Upper lobe of left lung (tissue), 6 donors: Measurements from ENCODE around the gene CAV3. TPM values are rescaled to one million over a fixed set of nuclear protein-coding genes. Genes with fewer than 3 reads are reported as not detected.

Experiments used
- ATAC-seq, 2 donors: fragments of 200-7000 bp; cut with Tn5 transposase; one replicate each; pipeline ENCODE4 v1.9.1; 2022; ENCODE audit warnings: mild to moderate bottlenecking in 2 of 2, moderate library complexity in 2 of 2; ENCODE audit not compliant: low FRiP score in 2 of 2
- DNase-seq, 2 donors: peaks; one replicate each; pipeline ENCODE4 v3.0.0-alpha.2; 2019 to 2020
- H3K27ac ChIP-seq, 4 donors: fragments of 200-600 bp; sonication (generic); one replicate each; pipeline ENCODE4 v1.5.1; 2016 to 2019
- H3K27me3 ChIP-seq, 4 donors: fragments of 200-600 bp; sonication (generic); one replicate each; pipeline ENCODE4 v1.5.1; 2017 to 2019
- H3K36me3 ChIP-seq, 4 donors: fragments of 200-600 bp; sonication (generic); one replicate each; pipeline ENCODE4 v1.5.1; 2016 to 2019
- H3K4me1 ChIP-seq, 4 donors: fragments of 200-600 bp; sonication (generic); one replicate each; pipeline ENCODE4 v1.5.1; 2018 to 2019
- H3K4me3 ChIP-seq, 4 donors: fragments of 200-600 bp; sonication (generic); one replicate each; pipeline ENCODE4 v1.5.1; 2017 to 2019; ENCODE audit warnings: mild to moderate bottlenecking in 2 of 4, moderate library complexity in 1 of 4
- H3K9me3 ChIP-seq, 4 donors: fragments of 200-600 bp; sonication (generic); one replicate each; pipeline ENCODE4 v1.5.1; 2018 to 2019
- CTCF ChIP-seq, 6 experiments: fragments of 450-650 bp in 4 of 6; fragments of 200-600 bp in 2 of 6; sonication (generic) in 2 of 6; IDR thresholded peaks; one replicate each; pipeline ENCODE4 v1.5.1; 2016 to 2019; ENCODE audit warnings: antibody characterized with exemption in 6 of 6
- EP300 ChIP-seq, 4 donors: sonication (generic); formaldehyde crosslinking; IDR thresholded peaks; one replicate each; pipeline ENCODE4 v1.5.1; 2017; ENCODE audit warnings: antibody characterized with exemption in 4 of 4, control low read depth in 2 of 4
- POLR2A ChIP-seq, 4 donors: fragments of 450-650 bp; IDR thresholded peaks; one replicate each; pipeline ENCODE4 v1.5.1; 2016 to 2017; ENCODE audit warnings: antibody characterized with exemption in 4 of 4, mild to moderate bottlenecking in 2 of 4
- POLR2AphosphoS5 ChIP-seq, 2 donors: sonication (generic); formaldehyde crosslinking; IDR thresholded peaks; one replicate each; pipeline ENCODE4 v1.5.1; 2017; ENCODE audit warnings: antibody characterized with exemption in 2 of 2
- WGBS, 2 donors: methylation state at CpG; one replicate each; pipeline ENCODE4 v1.1.5; 2017 to 2018; 5-methylcytosine and 5-hydroxymethylcytosine counted together
- total RNA-seq, 6 donors: library from RNA; depleted of rRNA in 4 of 6; stranded (reverse); fragments of >200 nt in 4 of 6; gene quantifications; one replicate each; pipeline versions ENCODE4 v1.1.0 to v1.2.1, GENCODE V29; 2016 to 2021
- donor health status: DM: no; HTN: no; CAD: no; lungs with moderate emphysema.
- donor health status: DM: no; HTN: yes; CAD: no; lungs with severe emphysema.

Gene CAV3
- total RNA-seq, 6 donors from 2014 or later, result 0.17 to 1.1 (median 0.73) TPM; not detected in 2

- H3K27ac ChIP-seq, result no peak within 1 kb of the TSS
- no peaks in the 10 kb centered on the region for H3K36me3 ChIP-seq
- no peaks in the 10 kb centered on the region for H3K9me3 ChIP-seq
- H3K27me3 ChIP-seq, result peaks cover 0 to 29% (median 20%) of the 10 kb centered on the region in 4 donors
- ATAC-seq (peak; percentile 92 to 96), DNase-seq (peak in 1 of 2 donors; percentile 94)
- peaks cover 19 to 30% (median 24%) of the 10 kb centered on the region in 4 donors for H3K4me1 ChIP-seq
- TF ChIP-seq POLR2A (IDR thresholded peaks at IDR 0.05) (no peak), CTCF (IDR thresholded peaks at IDR 0.05) (peak; percentile 93 to 98 (median 96))
- H3K4me3 ChIP-seq, result peak within 1 kb of the TSS in 3 of 4 donors; percentile 16 to 40 (median 31)
- 7 to 23% methylated on average over 12 to 51 of the region's 53 CpGs for WGBS, 2 donors
Observed at GRCh38 chr3:8769088-8769822, 35.7 kb downstream of the CAV3 start, which contains the start of gene OXTR. Gene OXTR (minus strand): TSS chr3:8769613. CDS start chr3:8768187, 1,426 bp downstream.

GRCh38 chr3:8773941-8774542 is 40.4 kb downstream of the CAV3 start:
- 55 to 71% methylated on average over 5 of the region's 5 CpGs for WGBS, 2 donors
- Histone ChIP-seq H3K4me1 (peaks cover 4 to 11% (median 7%) of the 10 kb centered on the region in 4 donors), H3K9me3 (no peaks in the 10 kb centered on the region), H3K27ac (no peak overlapping the region), H3K36me3 (no peaks in the 10 kb centered on the region), H3K4me3 (no peak overlapping the region), H3K27me3 (peaks cover 0 to 7% (median 4%) of the 10 kb centered on the region in 4 donors)
- TF ChIP-seq POLR2AphosphoS5 (IDR thresholded peaks at IDR 0.05) (no peak), EP300 (IDR thresholded peaks at IDR 0.05) (no peak), POLR2A (IDR thresholded peaks at IDR 0.05) (no peak), CTCF (IDR thresholded peaks at IDR 0.05) (no peak)
- DNase-seq, result no peak
- no peak for ATAC-seq

- H3K27me3 ChIP-seq, result no peaks in the 10 kb centered on the region
- H3K36me3 ChIP-seq, result no peaks in the 10 kb centered on the region
- DNase-seq (no peak), ATAC-seq (no peak)
- no peak overlapping the region for H3K27ac ChIP-seq
- H3K4me3 ChIP-seq, result no peak overlapping the region
- 64 to 70% methylated on average over 5 of the region's 5 CpGs for WGBS, 2 donors
- H3K9me3 ChIP-seq, result no peaks in the 10 kb centered on the region
- H3K4me1 ChIP-seq, result peaks cover 0 to 4% (median 0%) of the 10 kb centered on the region in 4 donors
- TF ChIP-seq POLR2AphosphoS5 (IDR thresholded peaks at IDR 0.05) (no peak), CTCF (IDR thresholded peaks at IDR 0.05) (no peak)
Observed at GRCh38 chr3:8775181-8775580, 41.6 kb downstream of the CAV3 start.

DNA sequence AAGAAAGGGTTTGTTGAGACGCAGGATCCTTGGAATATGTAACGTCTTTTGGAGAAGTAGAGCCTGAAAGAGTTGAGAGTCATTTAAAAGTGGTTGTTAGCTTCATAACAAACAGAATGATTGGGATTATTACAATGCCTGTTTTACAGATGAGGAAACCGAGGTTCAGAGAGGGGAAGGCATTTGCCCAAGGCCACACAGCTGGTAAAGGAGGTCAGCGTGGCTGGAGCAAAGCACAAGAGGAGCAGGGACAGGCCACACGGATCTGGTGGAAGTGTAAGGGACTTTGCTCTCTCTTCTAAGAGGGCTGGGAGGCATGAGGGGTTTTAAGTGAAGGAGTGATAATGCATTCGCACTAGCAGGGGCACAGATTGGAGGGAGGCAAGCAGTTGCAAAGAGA is 42.0 kb downstream of the CAV3 start:
- TF ChIP-seq POLR2AphosphoS5 (IDR thresholded peaks at IDR 0.05), result no peak
- TF ChIP-seq CTCF (IDR thresholded peaks at IDR 0.05), result no peak
- TF ChIP-seq EP300 (IDR thresholded peaks at IDR 0.05), result no peak
- no peak for TF ChIP-seq POLR2A (IDR thresholded peaks at IDR 0.05)
- WGBS, 2 donors, result 88 to 93% methylated on average over 6 of the region's 6 CpGs
- peaks cover 0 to 4% (median 0%) of the 10 kb centered on the region in 4 donors for H3K4me1 ChIP-seq

More for the DNA sequence above, 42.0 kb downstream of the CAV3 start:
- no peak overlapping the region for H3K27ac ChIP-seq
- DNase-seq (no peak), ATAC-seq (no peak)
- no peaks in the 10 kb centered on the region for H3K27me3 ChIP-seq
- no peak overlapping the region for H3K4me3 ChIP-seq
- no peaks in the 10 kb centered on the region for H3K36me3 ChIP-seq
- no peaks in the 10 kb centered on the region for H3K9me3 ChIP-seq
